ENCODE results near the gene RFX4. TPM values are rescaled to one million over a fixed set of nuclear protein-coding genes. Genes with fewer than 3 reads are reported as not detected.

The RFX4 gene
- total RNA-seq, 1 experiment from 2014 or later: not detected

DNA sequence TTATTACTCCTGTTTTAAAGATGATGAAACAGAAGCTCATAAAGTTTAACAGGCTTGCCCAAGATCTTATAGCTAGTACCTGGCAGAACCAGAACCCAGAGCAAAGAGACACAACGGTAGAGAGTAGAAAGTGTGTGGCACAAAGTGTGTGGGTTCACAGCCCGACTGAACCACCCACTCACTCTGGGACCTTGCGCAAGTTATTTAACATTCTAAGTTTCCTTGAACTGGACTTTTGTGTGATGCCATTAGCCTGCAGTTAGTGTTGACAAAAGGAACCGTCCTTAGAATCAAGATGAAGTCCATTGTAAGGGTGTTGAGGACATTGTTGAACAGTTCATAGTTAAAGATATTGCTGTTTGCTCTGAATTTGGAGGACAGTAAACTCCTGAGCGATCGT, 161.8 kb downstream of the RFX4 start (continued):
- TF ChIP-seq, protein P1, sequence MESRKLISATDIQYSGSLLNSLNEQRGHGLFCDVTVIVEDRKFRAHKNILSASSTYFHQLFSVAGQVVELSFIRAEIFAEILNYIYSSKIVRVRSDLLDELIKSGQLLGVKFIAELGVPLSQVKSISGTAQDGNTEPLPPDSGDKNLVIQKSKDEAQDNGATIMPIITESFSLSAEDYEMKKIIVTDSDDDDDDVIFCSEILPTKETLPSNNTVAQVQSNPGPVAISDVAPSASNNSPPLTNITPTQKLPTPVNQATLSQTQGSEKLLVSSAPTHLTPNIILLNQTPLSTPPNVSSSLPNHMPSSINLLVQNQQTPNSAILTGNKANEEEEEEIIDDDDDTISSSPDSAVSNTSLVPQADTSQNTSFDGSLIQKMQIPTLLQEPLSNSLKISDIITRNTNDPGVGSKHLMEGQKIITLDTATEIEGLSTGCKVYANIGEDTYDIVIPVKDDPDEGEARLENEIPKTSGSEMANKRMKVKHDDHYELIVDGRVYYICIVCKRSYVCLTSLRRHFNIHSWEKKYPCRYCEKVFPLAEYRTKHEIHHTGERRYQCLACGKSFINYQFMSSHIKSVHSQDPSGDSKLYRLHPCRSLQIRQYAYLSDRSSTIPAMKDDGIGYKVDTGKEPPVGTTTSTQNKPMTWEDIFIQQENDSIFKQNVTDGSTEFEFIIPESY (IDR thresholded peaks at IDR 0.05; ENCODE audit: extremely low read depth, insufficient replicate concordance, low read length): no peak
- TF ChIP-seq EZH2 (IDR thresholded peaks at IDR 0.05) (no peak), SRF (IDR thresholded peaks at IDR 0.05; ENCODE audit: low read depth) (no peak), ZFX (IDR thresholded peaks at IDR 0.05) (no peak), ELF1 (IDR thresholded peaks at IDR 0.05; ENCODE audit: borderline replicate concordance, low read depth) (no peak), JUND (IDR thresholded peaks at IDR 0.05) (no peak), RAD21 (IDR thresholded peaks at IDR 0.05; ENCODE audit: low read depth) (no peak), TCF7L2 (IDR thresholded peaks at IDR 0.05; ENCODE audit: borderline replicate concordance, extremely low read depth, insufficient read depth, insufficient read length) (no peak)
- TF ChIP-seq, protein P2, sequence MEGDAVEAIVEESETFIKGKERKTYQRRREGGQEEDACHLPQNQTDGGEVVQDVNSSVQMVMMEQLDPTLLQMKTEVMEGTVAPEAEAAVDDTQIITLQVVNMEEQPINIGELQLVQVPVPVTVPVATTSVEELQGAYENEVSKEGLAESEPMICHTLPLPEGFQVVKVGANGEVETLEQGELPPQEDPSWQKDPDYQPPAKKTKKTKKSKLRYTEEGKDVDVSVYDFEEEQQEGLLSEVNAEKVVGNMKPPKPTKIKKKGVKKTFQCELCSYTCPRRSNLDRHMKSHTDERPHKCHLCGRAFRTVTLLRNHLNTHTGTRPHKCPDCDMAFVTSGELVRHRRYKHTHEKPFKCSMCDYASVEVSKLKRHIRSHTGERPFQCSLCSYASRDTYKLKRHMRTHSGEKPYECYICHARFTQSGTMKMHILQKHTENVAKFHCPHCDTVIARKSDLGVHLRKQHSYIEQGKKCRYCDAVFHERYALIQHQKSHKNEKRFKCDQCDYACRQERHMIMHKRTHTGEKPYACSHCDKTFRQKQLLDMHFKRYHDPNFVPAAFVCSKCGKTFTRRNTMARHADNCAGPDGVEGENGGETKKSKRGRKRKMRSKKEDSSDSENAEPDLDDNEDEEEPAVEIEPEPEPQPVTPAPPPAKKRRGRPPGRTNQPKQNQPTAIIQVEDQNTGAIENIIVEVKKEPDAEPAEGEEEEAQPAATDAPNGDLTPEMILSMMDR (IDR thresholded peaks at IDR 0.05 in 2 of 3, conservative IDR thresholded peaks at IDR 0.05 in 1 of 3; ENCODE audit: borderline replicate concordance in 1 of 3, insufficient read depth in 1 of 3, low read depth in 2 of 3, low read length in 2 of 3): no peak

DNA sequence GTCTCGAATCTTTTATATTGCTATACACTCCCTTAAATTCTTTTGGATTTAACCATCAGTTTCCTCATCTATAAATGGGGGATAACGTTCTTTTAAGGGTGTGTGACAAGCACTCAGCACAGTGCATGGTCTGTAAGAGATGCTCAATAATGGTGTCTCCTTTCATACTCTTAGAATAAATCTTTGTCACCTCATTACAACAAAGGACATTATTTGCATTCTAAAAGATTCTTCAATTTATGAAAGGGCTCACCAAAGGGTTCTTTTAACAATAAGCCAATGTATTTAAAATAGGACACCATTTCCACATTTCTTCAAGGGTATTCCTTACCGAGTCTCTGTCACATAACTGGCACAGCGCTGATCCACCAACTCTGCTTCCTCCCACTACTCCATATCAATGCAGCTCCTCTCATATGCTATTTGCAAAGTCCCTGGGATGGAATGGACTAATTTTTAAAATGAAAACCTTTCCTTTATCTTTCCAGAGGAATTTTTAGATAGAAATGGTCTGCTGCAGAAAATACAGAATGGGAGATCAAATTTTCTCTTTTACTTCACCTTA, 162.5 kb downstream of the RFX4 start:
- ChIA-PET RAD21 (ENCODE audit: low non-redundant PET in 1 of 2, low total read pairs in 2 of 2, uncharacterized antibody in 2 of 2, unreplicated experiment in 2 of 2) (no interaction called here), POLR2A (no interaction called here), CTCF (no interaction called here)
- DNase-seq (ENCODE audit: low read depth, low spot score) (no peak), ATAC-seq (no peak)
- Histone ChIP-seq H3K79me2 (ENCODE audit: insufficient read depth, low read length) (no peaks in the 10 kb centered on the region), H3K9ac (ENCODE audit: low read length) (no peak overlapping the region), H3K27ac (ENCODE audit: low read depth, low read length) (no peak overlapping the region), H3K9me3 (ENCODE audit: control insufficient read depth in 1 of 2, insufficient read depth in 1 of 2, low read depth in 1 of 2, low read length in 2 of 2) (no peaks in the 10 kb centered on the region), H3K36me3 (ENCODE audit: control insufficient read depth in 1 of 2, insufficient read depth in 2 of 2, low read length in 2 of 2) (no peaks in the 10 kb centered on the region), H3K4me2 (ENCODE audit: low read length) (no peak overlapping the region), H3K4me3 (replicated peaks in 1 of 2; ENCODE audit: low read depth in 1 of 2, low read length in 2 of 2) (no peak overlapping the region), H2AFZ (ENCODE audit: low read depth, low read length, poor library complexity, severe bottlenecking) (no peak overlapping the region), H3K27me3 (ENCODE audit: insufficient read depth, low read length) (peaks cover 10% of the 10 kb centered on the region), H4K20me1 (ENCODE audit: insufficient read depth) (no peaks in the 10 kb centered on the region), H3K9me2 (ENCODE audit: insufficient read depth) (no peaks in the 10 kb centered on the region), H3K4me1 (ENCODE audit: control insufficient read depth in 1 of 2, insufficient read depth in 2 of 2, low read length in 2 of 2) (no peaks in the 10 kb centered on the region)
- intact Hi-C loops (cut with micrococcal nuclease): no loop called here
- no TSS peak for BruUV-seq (replicated peaks)
- TF ChIP-seq SRF (IDR thresholded peaks at IDR 0.05; ENCODE audit: low read depth) (no peak), YY1 (IDR thresholded peaks at IDR 0.05; ENCODE audit: extremely low read depth, insufficient replicate concordance, low read depth, low read length) (no peak), ZFX (IDR thresholded peaks at IDR 0.05) (no peak), ZNF274 (IDR thresholded peaks at IDR 0.05; ENCODE audit: low read depth, low read length) (no peak), TCF7L2 (IDR thresholded peaks at IDR 0.05; ENCODE audit: borderline replicate concordance, extremely low read depth, insufficient read depth, insufficient read length) (no peak), POLR2A (IDR thresholded peaks at IDR 0.05; ENCODE audit: borderline replicate concordance, extremely low read depth, insufficient read depth, insufficient read length) (no peak), ELF1 (IDR thresholded peaks at IDR 0.05; ENCODE audit: borderline replicate concordance, low read depth) (no peak), CBX3 (IDR thresholded peaks at IDR 0.05; ENCODE audit: low read depth) (no peak)
- TF ChIP-seq, protein P3, sequence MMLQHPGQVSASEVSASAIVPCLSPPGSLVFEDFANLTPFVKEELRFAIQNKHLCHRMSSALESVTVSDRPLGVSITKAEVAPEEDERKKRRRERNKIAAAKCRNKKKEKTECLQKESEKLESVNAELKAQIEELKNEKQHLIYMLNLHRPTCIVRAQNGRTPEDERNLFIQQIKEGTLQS (IDR thresholded peaks at IDR 0.05): no peak
- TF ChIP-seq, protein P4, sequence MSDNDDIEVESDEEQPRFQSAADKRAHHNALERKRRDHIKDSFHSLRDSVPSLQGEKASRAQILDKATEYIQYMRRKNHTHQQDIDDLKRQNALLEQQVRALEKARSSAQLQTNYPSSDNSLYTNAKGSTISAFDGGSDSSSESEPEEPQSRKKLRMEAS (IDR thresholded peaks at IDR 0.05): no peak

Data from HCT116 (cell line).